T-helper 1 cell treated with Interleukin-12 subunit alpha and Interleukin-12 subunit beta and Interleukin-4 antibody, amounts not matched to agents 30 ng/mL and 1 ng/mL, for 36 hours (primary cell): Measurements from ENCODE around the gene PPP1R2. TPM values are rescaled to one million over a fixed set of nuclear protein-coding genes. Genes with fewer than 3 reads are reported as not detected.

Experiments used
- intact Hi-C: fragments of 100-400 bp; cut with micrococcal nuclease; formaldehyde crosslinking; loops from one replicate; pipeline ENCODE4 v1.15.1; 2024
- total RNA-seq: library from RNA; stranded (reverse); gene quantifications from 2 replicates; pipeline ENCODE4 v1.2.3, GENCODE V29; 2022

PPP1R2 gene
- total RNA-seq, 1 donor from 2014 or later, result 76.8 TPM

DNA sequence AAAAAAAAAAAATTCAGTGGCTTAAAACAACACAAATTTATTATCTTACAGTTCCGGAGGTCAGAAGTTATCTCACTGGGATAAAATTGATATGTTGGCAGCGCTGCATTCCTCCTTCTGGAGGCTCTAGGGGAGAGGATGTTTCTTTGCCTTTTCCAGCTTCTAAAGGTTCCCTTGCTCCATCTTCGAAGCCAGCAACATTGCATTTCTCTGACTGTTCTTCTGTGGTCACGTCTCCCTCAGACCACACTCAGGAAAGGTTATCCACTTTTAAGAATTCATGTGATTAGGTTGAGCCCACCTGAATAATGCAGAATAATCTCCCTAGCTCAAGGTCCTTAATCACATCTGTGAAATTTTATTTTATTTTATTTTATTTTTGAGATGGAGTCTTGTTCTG is 76.9 kb downstream of the PPP1R2 start:
- intact Hi-C loops, result no loop called here

Other genes with a start within 250 kb of the PPP1R2 start
- 64.9 and 71.5 TPM in 2 replicates for gene ACAP2, start 100.3 kb downstream of the PPP1R2 start, total RNA-seq
- gene APOD, start 40.6 kb upstream of the PPP1R2 start, total RNA-seq, result 1.4 and 2.5 TPM in 2 replicates
- gene MUC20, start 177.7 kb upstream of the PPP1R2 start, total RNA-seq, result 7.0 and 9.6 TPM in 2 replicates